SK-N-SH (cell line): ENCODE measurements around the gene SEC23A. TPM values are rescaled to one million over a fixed set of nuclear protein-coding genes. Genes with fewer than 3 reads are reported as not detected.

Experiments used
- CTCF ChIA-PET: fragments of 300-600, 350-600 bp; formaldehyde crosslinking; extraction: SDS; loops from one replicate; lab custom pipeline; 2021; lab: Yijun Ruan, JAX
- POLR2A ChIA-PET: fragments of 350-600 bp; sonication (Branson Sonifier 250); formaldehyde crosslinking; extraction: SDS; loops from one replicate; lab custom pipeline; 2020; ENCODE audit warnings: antibody characterized with exemption, inconsistent platforms; lab: Yijun Ruan, JAX
- DNase-seq: peaks from one replicate; pipeline ENCODE4 v3.0.0; 2012
- H2AFZ ChIP-seq: fragments of 200-600 bp; sonication (generic); 2 replicates; pipeline ENCODE4 v1.8.1; 2016; ENCODE audit warnings: antibody characterized with exemption, mild to moderate bottlenecking, low read depth
- H3F3A ChIP-seq: fragments of 200-600 bp; sonication (generic); replicated peaks from 2 replicates; pipeline ENCODE3; 2016; ENCODE audit warnings: antibody characterized with exemption, mild to moderate bottlenecking; ENCODE audit not compliant: insufficient read depth
- H3K27ac ChIP-seq, 2 experiments: fragments of 200-500 bp in 1 of 2; fragments of 200-600 bp in 1 of 2; sonication (Bioruptor generic) in 1 of 2; sonication (generic), shearing (Covaris generic) in 1 of 2; 2 replicates each; pipeline versions ENCODE4 v1.5.1 to v1.6.1; 2014 to 2016; ENCODE audit warnings: low read depth in 2 of 2, inconsistent platforms in 1 of 2, low read length in 1 of 2, mild to moderate bottlenecking in 1 of 2, mixed read lengths in 1 of 2
- H3K27me3 ChIP-seq: fragments of 200-600 bp; sonication (generic), shearing (Covaris generic); 2 replicates; pipeline ENCODE4 v1.6.1; 2016; ENCODE audit warnings: mixed run types; ENCODE audit not compliant: insufficient read depth
- H3K36me3 ChIP-seq, 2 experiments: fragments of 200-500 bp in 1 of 2; fragments of 200-600 bp in 1 of 2; sonication (Bioruptor generic) in 1 of 2; sonication (generic) in 1 of 2; replicated peaks in 1 of 2; 2 replicates each; pipeline versions ENCODE3 to v1.5.1; 2014 to 2016; ENCODE audit warnings: low read length in 1 of 2, mild to moderate bottlenecking in 1 of 2; ENCODE audit not compliant: insufficient read depth in 2 of 2, control insufficient read depth in 1 of 2
- H3K4me1 ChIP-seq, 2 experiments: fragments of 200-500 bp in 1 of 2; fragments of 200-600 bp in 1 of 2; sonication (Bioruptor generic) in 1 of 2; sonication (generic), shearing (Covaris generic) in 1 of 2; 2 replicates each; pipeline versions ENCODE4 v1.5.1 to v1.6.1; 2014 to 2016; ENCODE audit warnings: low read depth in 1 of 2, low read length in 1 of 2, mixed run types in 1 of 2; ENCODE audit not compliant: insufficient read depth in 2 of 2, control insufficient read depth in 1 of 2
- H3K4me2 ChIP-seq: fragments of 200-600 bp; sonication (generic), shearing (Covaris generic); 2 replicates; pipeline ENCODE4 v1.6.1; 2017; ENCODE audit warnings: mixed run types
- H3K4me3 ChIP-seq, 2 experiments: fragments of 200-500 bp in 1 of 2; fragments of 200-600 bp in 1 of 2; sonication (Bioruptor generic) in 1 of 2; sonication (generic), shearing (Covaris generic) in 1 of 2; 2 replicates each; pipeline versions ENCODE4 v1.5.1 to v1.8.1; 2014 to 2016; ENCODE audit warnings: low read depth in 2 of 2, inconsistent platforms in 1 of 2, low read length in 1 of 2, mild to moderate bottlenecking in 1 of 2, mixed read lengths in 1 of 2, moderate library complexity in 1 of 2
- H3K79me2 ChIP-seq: fragments of 200-600 bp; sonication (generic); 2 replicates; pipeline ENCODE4 v1.8.1; 2017; ENCODE audit warnings: mild to moderate bottlenecking; ENCODE audit not compliant: insufficient read depth
- H3K9ac ChIP-seq: fragments of 200-600 bp; sonication (generic); 2 replicates; pipeline ENCODE4 v1.6.1; 2017; ENCODE audit warnings: mixed run types
- H3K9me2 ChIP-seq: fragments of 200-600 bp; sonication (generic); 2 replicates; pipeline ENCODE4 v1.6.1; 2017; ENCODE audit warnings: mixed run types
- H3K9me3 ChIP-seq: fragments of 200-600 bp; sonication (generic); 2 replicates; pipeline ENCODE4 v1.6.1; 2017; ENCODE audit warnings: mixed run types, mild to moderate bottlenecking, moderate library complexity
- H4K20me1 ChIP-seq: fragments of 200-600 bp; sonication (generic); 2 replicates; pipeline ENCODE4 v1.6.1; 2017; ENCODE audit warnings: mild to moderate bottlenecking, mixed run types; ENCODE audit not compliant: insufficient read depth
- FOSL2 ChIP-seq: IDR thresholded peaks from 2 replicates; pipeline ENCODE4 v1.4.0; 2012; ENCODE audit warnings: low read depth, mild to moderate bottlenecking, moderate library complexity, borderline replicate concordance
- FOXJ3 ChIP-seq: sonication (generic); formaldehyde crosslinking; IDR thresholded peaks from 2 replicates; pipeline ENCODE4 v1.5.1; 2020; ENCODE audit warnings: mild to moderate bottlenecking, missing genetic modification reagents
- JUND ChIP-seq: IDR thresholded peaks from 2 replicates; pipeline ENCODE4 v1.4.0; 2012
- MXI1 ChIP-seq: IDR thresholded peaks from 2 replicates; pipeline ENCODE4 v1.6.1; 2012; ENCODE audit warnings: mild to moderate bottlenecking, low read depth, low read length, improper control_type of control experiment
- NRF1 ChIP-seq: IDR thresholded peaks from 2 replicates; pipeline ENCODE4 v1.6.1; 2012; ENCODE audit warnings: low read depth, mild to moderate bottlenecking, low read length
- RFX5 ChIP-seq: IDR thresholded peaks from 2 replicates; pipeline ENCODE4 v1.6.1; 2012; ENCODE audit warnings: mild to moderate bottlenecking, improper control_type of control experiment, low read length
- RXRA ChIP-seq: IDR thresholded peaks from 2 replicates; pipeline ENCODE4 v1.4.0; 2012; ENCODE audit warnings: low read depth, mild to moderate bottlenecking, borderline replicate concordance
- SIN3A ChIP-seq: IDR thresholded peaks from 2 replicates; pipeline ENCODE4 v1.6.1; 2012; ENCODE audit warnings: low read depth, mild to moderate bottlenecking, low read length, moderate library complexity, borderline replicate concordance
- SMC3 ChIP-seq: IDR thresholded peaks from 2 replicates; pipeline ENCODE4 v1.6.1; 2012; ENCODE audit warnings: low read depth, low read length, improper control_type of control experiment
- TCF12 ChIP-seq: IDR thresholded peaks from 2 replicates; pipeline ENCODE4 v1.4.0; 2012
- WGBS: methylation state at CpG from one replicate; pipeline ENCODE4 v1.1.6; 2017; ENCODE audit warnings: low lambda C conversion rate; 5-methylcytosine and 5-hydroxymethylcytosine counted together
- polyA plus RNA-seq, 3 experiments: library from polyadenylated mRNA; depleted of rRNA; stranded (reverse); fragments of >200 nt; gene quantifications; 2 replicates each; pipeline ENCODE4 v1.2.3, GENCODE V29; 2012
- TF ChIP-seq, protein P1 (sequence below): IDR thresholded peaks from 2 replicates; pipeline ENCODE4 v1.6.1; 2012; ENCODE audit warnings: mild to moderate bottlenecking, low read depth, low read length, moderate library complexity
- TF ChIP-seq, protein P2 (sequence below): fragments of 150-350 bp; IDR thresholded peaks from 2 replicates; pipeline ENCODE4 v1.6.1; 2016; ENCODE audit warnings: mild to moderate bottlenecking, low read depth, low read length

SEC23A gene
- polyA plus RNA-seq, 1 of the 3 experiments (the other 2 are of a cell fraction), result 30.0 TPM

DNA sequence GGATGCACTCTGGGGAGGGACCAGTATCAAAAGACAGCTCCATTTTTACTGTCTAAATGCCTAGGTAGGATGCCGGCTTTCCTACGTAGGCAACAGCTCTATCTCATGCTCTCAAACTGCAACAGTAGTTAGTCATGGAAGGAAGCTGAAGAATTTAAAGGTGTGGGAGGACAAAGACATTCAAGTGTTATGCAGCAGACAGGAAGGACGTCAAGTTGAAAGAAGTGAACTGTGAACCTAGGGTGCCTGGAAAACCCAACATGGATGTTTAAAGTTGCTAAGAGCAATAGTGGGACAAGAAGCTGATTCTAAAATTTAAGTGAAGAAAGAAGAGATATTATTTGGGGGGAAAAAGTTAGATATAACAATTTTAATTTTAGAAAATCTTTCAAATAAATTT lies 5.9 kb downstream of the SEC23A start:
- Histone ChIP-seq H3K9ac (no peak overlapping the region), H3K36me3 (peaks cover 4 to 13% of the 10 kb centered on the region in 2 experiments), H3K4me1 (no peaks in the 10 kb centered on the region), H3K4me3 (no peak overlapping the region), H3K9me3 (no peaks in the 10 kb centered on the region), H2AFZ (no peak overlapping the region), H3K27me3 (no peaks in the 10 kb centered on the region), H3K79me2 (peaks cover 76% of the 10 kb centered on the region), H3K9me2 (no peaks in the 10 kb centered on the region), H3F3A (no peaks in the 10 kb centered on the region), H3K4me2 (no peak overlapping the region), H3K27ac (no peak overlapping the region), H4K20me1 (peaks cover 24% of the 10 kb centered on the region)
- CTCF ChIA-PET, result no interaction called here
- POLR2A ChIA-PET, result no interaction called here
- no peak for TF ChIP-seq SMC3
- WGBS, result 87% methylated on average over 3 of the region's 3 CpGs
- DNase-seq, result no peak

DNA sequence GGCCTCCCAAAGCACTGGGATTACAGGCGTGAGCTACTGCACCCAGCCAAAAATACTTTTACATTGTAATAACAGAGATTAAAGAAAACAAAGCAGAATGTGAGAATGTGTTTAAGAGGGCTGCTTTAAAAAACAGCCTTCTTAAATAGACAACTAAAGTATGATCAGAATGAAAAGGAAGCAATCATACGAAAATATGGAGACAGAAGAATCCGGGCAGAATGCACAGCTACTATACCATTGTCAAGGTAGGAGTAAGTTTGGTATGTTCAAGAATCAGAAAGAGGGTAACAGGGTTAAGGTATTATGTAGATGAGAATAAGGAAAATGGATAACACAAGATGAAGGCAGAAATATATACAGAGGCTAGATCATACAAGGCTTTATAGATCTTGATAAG lies 8.5 kb downstream of the SEC23A start:
- no peak overlapping the region for H3K9ac ChIP-seq
- no peaks in the 10 kb centered on the region for H3K27me3 ChIP-seq
- no peak overlapping the region for H3K27ac ChIP-seq
- TF ChIP-seq RXRA (no peak), TCF12 (no peak), JUND (no peak), MXI1 (no peak), FOSL2 (no peak), SIN3A (no peak), RFX5 (no peak), NRF1 (no peak), FOXJ3 (CRISPR knock-in tag) (no peak)
- TF ChIP-seq, protein P1, sequence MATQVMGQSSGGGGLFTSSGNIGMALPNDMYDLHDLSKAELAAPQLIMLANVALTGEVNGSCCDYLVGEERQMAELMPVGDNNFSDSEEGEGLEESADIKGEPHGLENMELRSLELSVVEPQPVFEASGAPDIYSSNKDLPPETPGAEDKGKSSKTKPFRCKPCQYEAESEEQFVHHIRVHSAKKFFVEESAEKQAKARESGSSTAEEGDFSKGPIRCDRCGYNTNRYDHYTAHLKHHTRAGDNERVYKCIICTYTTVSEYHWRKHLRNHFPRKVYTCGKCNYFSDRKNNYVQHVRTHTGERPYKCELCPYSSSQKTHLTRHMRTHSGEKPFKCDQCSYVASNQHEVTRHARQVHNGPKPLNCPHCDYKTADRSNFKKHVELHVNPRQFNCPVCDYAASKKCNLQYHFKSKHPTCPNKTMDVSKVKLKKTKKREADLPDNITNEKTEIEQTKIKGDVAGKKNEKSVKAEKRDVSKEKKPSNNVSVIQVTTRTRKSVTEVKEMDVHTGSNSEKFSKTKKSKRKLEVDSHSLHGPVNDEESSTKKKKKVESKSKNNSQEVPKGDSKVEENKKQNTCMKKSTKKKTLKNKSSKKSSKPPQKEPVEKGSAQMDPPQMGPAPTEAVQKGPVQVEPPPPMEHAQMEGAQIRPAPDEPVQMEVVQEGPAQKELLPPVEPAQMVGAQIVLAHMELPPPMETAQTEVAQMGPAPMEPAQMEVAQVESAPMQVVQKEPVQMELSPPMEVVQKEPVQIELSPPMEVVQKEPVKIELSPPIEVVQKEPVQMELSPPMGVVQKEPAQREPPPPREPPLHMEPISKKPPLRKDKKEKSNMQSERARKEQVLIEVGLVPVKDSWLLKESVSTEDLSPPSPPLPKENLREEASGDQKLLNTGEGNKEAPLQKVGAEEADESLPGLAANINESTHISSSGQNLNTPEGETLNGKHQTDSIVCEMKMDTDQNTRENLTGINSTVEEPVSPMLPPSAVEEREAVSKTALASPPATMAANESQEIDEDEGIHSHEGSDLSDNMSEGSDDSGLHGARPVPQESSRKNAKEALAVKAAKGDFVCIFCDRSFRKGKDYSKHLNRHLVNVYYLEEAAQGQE, result no peak
- TF ChIP-seq, protein P2, sequence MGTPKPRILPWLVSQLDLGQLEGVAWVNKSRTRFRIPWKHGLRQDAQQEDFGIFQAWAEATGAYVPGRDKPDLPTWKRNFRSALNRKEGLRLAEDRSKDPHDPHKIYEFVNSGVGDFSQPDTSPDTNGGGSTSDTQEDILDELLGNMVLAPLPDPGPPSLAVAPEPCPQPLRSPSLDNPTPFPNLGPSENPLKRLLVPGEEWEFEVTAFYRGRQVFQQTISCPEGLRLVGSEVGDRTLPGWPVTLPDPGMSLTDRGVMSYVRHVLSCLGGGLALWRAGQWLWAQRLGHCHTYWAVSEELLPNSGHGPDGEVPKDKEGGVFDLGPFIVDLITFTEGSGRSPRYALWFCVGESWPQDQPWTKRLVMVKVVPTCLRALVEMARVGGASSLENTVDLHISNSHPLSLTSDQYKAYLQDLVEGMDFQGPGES, result no peak
- H3K4me3 ChIP-seq, result no peak overlapping the region
- H3K4me2 ChIP-seq, result no peak overlapping the region
- no peaks in the 10 kb centered on the region for H3K4me1 ChIP-seq
- WGBS, result 94% methylated on average over 3 of the region's 3 CpGs
- H3K36me3 ChIP-seq, result peaks cover 17 to 28% of the 10 kb centered on the region in 2 experiments
- H3K9me3 ChIP-seq, result no peaks in the 10 kb centered on the region
- CTCF ChIA-PET, result interaction anchor here (1.2 kb wide), 1 partner anchor 8 kb away, joined by 3 read pairs; no protein-coding TSS in a partner anchor
- H3F3A ChIP-seq, result no peaks in the 10 kb centered on the region
- no peaks in the 10 kb centered on the region for H3K9me2 ChIP-seq
- DNase-seq, result no peak
- POLR2A ChIA-PET, result no interaction called here
- peaks cover 55% of the 10 kb centered on the region for H3K79me2 ChIP-seq
- H4K20me1 ChIP-seq, result peaks cover 17% of the 10 kb centered on the region
- H2AFZ ChIP-seq, result no peak overlapping the region
